Muscle layer of colon (tissue), 2 donors: Measurements from ENCODE around the gene CLDN17.

ENCODE experiments used
- H3K27ac ChIP-seq: one replicate; pipeline ENCODE4 v1.7.0; 2013; ENCODE audit warnings: low read depth, mild to moderate bottlenecking, low read length, moderate library complexity
- H3K27me3 ChIP-seq, 2 donors: one replicate each; pipeline ENCODE4 v1.7.0; 2013; ENCODE audit warnings: low read length in 2 of 2, mild to moderate bottlenecking in 2 of 2; ENCODE audit not compliant: insufficient read depth in 2 of 2, control insufficient read depth in 1 of 2
- H3K36me3 ChIP-seq: one replicate; pipeline ENCODE4 v1.7.0; 2013; ENCODE audit warnings: mild to moderate bottlenecking, low read length; ENCODE audit not compliant: insufficient read depth
- H3K4me1 ChIP-seq: one replicate; pipeline ENCODE4 v1.7.0; 2013; ENCODE audit warnings: mild to moderate bottlenecking, low read length; ENCODE audit not compliant: insufficient read depth
- H3K4me3 ChIP-seq, 2 donors: one replicate each; pipeline ENCODE4 v1.7.0; 2013; ENCODE audit warnings: low read length in 2 of 2, low read depth in 1 of 2, mild to moderate bottlenecking in 1 of 2, moderate library complexity in 1 of 2
- H3K9ac ChIP-seq: one replicate; pipeline ENCODE4 v1.7.0; 2013; ENCODE audit warnings: low read length
- H3K9me3 ChIP-seq: one replicate; pipeline ENCODE4 v1.7.0; 2013; ENCODE audit warnings: mild to moderate bottlenecking, low read length
- donor health status: abdominal sarcoma.
- donor health status: Adenocarcinoma of cecum.

CLDN17 gene

DNA sequence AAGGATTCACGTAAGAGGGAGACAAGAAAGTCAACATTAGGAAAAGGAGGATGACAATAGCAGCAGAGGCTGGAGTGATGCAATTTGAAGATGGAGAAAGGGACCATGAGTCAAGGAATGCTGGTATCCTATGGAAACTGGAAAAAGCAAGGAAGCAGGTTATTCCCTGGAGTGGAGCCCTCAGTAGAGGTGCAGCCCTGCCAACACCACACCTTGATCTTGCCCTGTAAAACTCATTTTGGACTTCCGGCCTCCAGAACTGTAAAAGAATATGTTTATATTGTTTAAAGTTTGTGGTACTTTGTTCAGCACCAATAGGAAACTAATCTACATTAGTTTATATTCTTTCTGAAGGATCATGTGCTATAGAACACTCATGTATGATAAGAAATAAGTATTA, 19.6 kb upstream of the CLDN17 start:
- no peaks in the 10 kb centered on the region for H3K4me1 ChIP-seq
- no peaks in the 10 kb centered on the region for H3K9me3 ChIP-seq
- no peak overlapping the region for H3K9ac ChIP-seq
- H3K36me3 ChIP-seq: no peaks in the 10 kb centered on the region
- H3K27me3 ChIP-seq: no peaks in the 10 kb centered on the region
- H3K4me3 ChIP-seq: no peak overlapping the region
- no peak overlapping the region for H3K27ac ChIP-seq

DNA sequence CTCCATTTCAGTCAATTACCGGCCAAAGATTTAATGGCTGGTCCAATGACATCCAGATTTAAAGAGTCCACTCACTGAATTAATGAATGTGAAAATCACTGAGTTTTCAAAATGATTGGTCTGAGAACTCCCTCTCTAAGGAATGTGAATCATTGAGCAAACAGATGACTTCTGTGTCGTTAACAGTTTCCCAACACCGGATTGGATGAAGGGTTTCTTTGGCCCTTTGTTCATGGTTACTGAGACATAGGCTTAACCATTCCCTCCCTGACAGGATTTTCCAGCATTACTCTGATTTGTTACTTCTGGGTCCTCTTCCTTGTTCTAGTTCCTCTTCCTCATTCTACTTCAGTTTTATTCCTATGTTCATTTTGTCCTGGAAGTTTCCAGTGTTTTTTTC, 1.5 kb upstream of the CLDN17 start:
- H3K4me3 ChIP-seq: no peak overlapping the region
- no peaks in the 10 kb centered on the region for H3K4me1 ChIP-seq
- H3K9me3 ChIP-seq: no peaks in the 10 kb centered on the region
- H3K9ac ChIP-seq: no peak overlapping the region
- no peak overlapping the region for H3K27ac ChIP-seq
- H3K36me3 ChIP-seq: no peaks in the 10 kb centered on the region
- no peaks in the 10 kb centered on the region for H3K27me3 ChIP-seq

DNA sequence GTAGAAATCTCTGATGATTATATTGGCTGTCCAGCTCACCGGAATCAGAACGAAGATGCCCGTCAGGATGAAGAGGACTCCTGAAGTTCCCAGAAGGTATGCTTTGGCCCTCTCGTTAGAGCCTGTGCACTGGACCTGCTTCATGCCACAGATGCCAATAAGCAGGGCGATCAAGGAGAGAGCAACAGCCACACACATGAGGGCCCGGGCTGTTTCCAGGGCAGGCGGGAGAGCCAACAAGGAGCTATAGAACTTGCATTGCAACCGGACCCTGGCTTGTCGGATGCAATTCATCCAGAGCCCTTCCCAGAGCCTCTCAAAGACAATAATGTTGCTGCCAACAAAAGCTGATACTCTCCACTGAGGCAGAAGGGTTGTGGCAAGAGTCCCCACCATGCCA, 434 bp downstream of the CLDN17 start:
- Histone ChIP-seq H3K4me1 (no peaks in the 10 kb centered on the region), H3K9ac (no peak overlapping the region), H3K9me3 (no peaks in the 10 kb centered on the region), H3K27me3 (no peaks in the 10 kb centered on the region), H3K27ac (no peak overlapping the region), H3K36me3 (no peaks in the 10 kb centered on the region), H3K4me3 (no peak overlapping the region)

DNA sequence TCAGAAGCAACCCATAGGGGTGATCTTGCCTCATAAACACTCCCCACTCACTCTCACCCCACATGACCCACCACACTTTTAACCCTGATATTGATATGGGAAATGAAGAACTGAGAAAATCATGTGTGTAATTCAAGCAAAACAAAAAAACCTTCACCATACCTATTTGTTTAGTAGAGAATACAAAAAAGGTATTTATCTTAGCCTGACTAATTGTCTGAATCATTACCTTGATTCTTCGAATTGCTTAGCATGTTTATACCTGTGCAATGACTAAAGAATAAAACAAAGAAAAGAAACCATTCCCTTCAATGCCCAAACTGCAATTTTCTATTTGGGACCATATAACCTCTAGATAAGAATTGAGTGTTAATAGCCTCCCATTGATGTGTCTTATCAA, 1.8 kb downstream of the CLDN17 start:
- Histone ChIP-seq H3K4me3 (no peak overlapping the region), H3K27ac (no peak overlapping the region), H3K9ac (no peak overlapping the region), H3K36me3 (no peaks in the 10 kb centered on the region), H3K27me3 (no peaks in the 10 kb centered on the region), H3K9me3 (no peaks in the 10 kb centered on the region), H3K4me1 (no peaks in the 10 kb centered on the region)

DNA sequence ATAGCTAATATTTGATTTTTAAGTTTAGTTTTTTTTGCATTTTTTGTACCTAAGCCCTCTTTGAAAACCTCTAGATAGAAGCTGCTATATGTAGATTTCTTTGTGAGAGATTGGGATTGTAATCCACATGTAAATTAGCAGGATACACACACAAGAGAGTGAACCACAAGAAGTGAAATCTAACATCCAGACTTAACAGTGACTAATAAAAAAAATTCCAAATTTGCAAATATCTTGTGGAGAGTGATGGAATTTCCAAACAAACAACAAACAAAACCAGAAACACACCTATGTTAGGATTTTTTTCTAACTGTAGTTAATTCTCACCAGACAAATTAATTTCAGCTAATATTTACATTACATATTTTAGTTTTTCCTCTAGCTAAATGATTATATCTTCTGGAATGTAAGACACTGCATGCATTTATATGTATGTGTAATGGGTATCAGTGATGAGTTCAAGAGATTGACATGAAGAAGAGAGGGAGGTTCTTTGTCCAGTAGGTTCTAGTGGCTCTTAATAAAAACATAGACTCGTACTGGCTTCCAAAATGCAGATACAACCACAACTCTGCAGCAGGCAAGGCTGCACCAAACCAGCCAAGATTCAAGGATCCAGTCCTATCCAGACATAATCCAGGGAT, 12.8 kb downstream of the CLDN17 start:
- H3K9me3 ChIP-seq: no peaks in the 10 kb centered on the region
- H3K4me3 ChIP-seq: no peak overlapping the region
- no peaks in the 10 kb centered on the region for H3K4me1 ChIP-seq
- no peak overlapping the region for H3K27ac ChIP-seq
- no peaks in the 10 kb centered on the region for H3K27me3 ChIP-seq
- no peaks in the 10 kb centered on the region for H3K36me3 ChIP-seq
- no peak overlapping the region for H3K9ac ChIP-seq

DNA sequence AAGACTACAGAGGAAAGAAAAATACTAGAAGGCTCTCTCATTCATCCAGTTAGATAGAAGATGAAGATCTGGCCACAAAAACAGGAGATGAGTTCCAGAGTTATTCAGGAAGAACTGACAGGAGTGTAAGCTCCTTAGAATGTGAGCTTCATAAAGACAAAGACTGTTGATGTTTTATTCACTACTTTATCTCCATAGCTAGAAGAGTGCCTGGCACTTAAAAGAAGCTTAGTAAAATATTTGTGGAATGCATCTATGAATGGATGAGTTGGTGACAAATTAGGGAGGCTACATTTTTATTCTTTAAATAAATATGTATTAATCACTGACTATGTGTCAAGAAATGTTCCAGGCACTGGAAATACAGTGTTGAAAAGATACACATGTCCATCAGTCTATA, 13.8 kb downstream of the CLDN17 start:
- Histone ChIP-seq H3K9ac (no peak overlapping the region), H3K4me3 (no peak overlapping the region), H3K36me3 (no peaks in the 10 kb centered on the region), H3K4me1 (no peaks in the 10 kb centered on the region), H3K9me3 (no peaks in the 10 kb centered on the region), H3K27me3 (no peaks in the 10 kb centered on the region), H3K27ac (no peak overlapping the region)

DNA sequence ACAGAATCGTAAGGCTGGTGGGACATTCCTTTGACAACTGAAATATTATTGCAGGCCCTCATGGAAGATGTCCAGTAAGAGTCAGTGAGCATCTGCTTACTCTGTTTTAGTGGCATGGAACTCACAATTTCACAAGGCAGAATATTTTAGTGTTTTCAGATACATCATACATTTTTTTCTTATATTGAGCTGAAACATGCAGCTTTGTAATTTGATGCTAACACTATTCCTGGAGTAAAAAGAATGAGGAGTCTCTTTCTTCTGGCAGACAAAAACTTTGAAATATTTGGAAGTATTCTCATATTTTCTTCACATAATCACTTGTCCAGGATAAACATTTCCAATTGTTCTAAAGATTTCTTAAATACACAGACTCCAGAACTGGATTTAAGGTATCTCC, 17.7 kb downstream of the CLDN17 start:
- H3K27ac ChIP-seq: no peak overlapping the region
- H3K36me3 ChIP-seq: no peaks in the 10 kb centered on the region
- no peaks in the 10 kb centered on the region for H3K27me3 ChIP-seq
- H3K4me1 ChIP-seq: no peaks in the 10 kb centered on the region
- H3K9ac ChIP-seq: no peak overlapping the region
- no peaks in the 10 kb centered on the region for H3K9me3 ChIP-seq
- no peak overlapping the region for H3K4me3 ChIP-seq

DNA sequence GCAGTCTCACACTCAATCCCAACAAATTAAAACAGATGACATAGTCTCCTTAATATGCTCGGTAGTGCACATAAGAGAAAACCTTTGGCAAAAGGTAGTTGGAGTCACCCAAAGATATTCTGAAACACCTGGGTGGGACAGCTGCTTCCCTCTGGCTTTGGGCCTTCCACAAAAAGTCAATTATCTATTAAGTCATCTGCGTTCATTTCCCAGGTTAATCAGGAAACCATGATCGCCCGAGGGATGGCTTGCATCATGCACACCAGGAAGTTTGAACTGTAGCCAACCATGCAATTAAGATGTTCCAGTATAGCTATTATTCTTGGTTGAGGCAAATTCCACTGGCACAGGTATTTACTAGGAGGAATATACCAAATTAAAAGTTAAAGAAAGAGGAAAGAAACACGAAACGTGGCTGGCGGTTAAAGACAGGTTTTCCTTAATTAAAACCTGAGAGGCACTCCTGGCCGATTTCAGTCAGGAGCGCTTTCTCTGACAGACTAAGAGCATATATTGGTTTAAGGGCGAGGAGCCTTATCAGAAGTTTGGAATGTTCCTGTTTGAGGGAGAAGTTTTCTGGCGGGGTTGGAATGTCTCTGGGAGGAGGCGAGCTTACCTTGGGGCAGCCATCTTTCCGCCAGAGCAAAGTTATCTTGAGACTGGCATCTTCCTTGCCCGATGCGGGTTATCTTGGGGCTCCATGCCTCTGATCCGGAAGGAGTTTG, 19.9 kb downstream of the CLDN17 start:
- Histone ChIP-seq H3K4me3 (no peak overlapping the region), H3K9me3 (no peaks in the 10 kb centered on the region), H3K27ac (no peak overlapping the region)

DNA sequence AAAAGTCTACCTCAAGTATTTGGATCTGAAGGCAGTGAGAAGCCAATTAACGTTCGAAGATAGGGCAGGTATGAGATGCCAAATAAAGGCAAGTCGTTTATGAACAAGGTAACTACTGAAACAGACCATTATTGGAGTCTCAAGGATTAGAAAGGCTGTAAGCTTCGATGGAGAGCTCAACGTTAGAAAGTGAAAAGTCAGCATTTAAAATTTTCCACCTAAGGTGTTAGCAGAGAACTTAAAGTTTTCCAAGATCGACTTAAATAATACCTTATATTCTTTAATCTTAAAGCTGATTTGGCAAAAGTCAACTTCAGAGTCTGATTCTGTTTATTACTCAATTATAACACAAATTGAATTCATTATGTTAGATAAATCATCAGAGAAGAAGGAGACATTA, 28.1 kb downstream of the CLDN17 start:
- Histone ChIP-seq H3K36me3 (no peaks in the 10 kb centered on the region), H3K4me3 (no peak overlapping the region), H3K9ac (no peak overlapping the region), H3K27me3 (no peaks in the 10 kb centered on the region), H3K27ac (no peak overlapping the region), H3K4me1 (no peaks in the 10 kb centered on the region), H3K9me3 (no peaks in the 10 kb centered on the region)

More for the DNA sequence above, 19.9 kb downstream of the CLDN17 start:
- no peaks in the 10 kb centered on the region for H3K27me3 ChIP-seq
- H3K9ac ChIP-seq: no peak overlapping the region
- no peaks in the 10 kb centered on the region for H3K4me1 ChIP-seq
- H3K36me3 ChIP-seq: no peaks in the 10 kb centered on the region

DNA sequence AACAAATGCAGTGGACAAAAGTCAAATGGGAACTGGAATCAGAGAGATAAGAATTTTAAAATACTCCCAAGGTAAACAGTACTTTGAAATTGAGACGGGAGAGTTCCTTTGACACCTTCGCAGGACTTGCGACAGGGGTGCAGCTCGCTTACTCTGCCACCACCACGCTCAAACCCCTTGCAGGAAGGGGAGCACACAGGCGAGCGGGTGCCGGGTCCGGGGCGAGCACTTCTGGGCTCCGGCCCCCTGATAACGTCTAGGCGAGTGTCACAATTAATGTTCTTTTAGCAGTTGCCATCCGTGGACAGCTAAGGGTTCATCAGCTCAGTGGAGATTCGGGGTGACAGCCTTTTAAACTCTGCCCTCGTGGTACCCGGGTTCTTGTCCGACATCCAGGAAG, 37.4 kb downstream of the CLDN17 start:
- Histone ChIP-seq H3K9ac (no peak overlapping the region), H3K4me3 (no peak overlapping the region), H3K9me3 (no peaks in the 10 kb centered on the region), H3K36me3 (no peaks in the 10 kb centered on the region), H3K27me3 (no peaks in the 10 kb centered on the region), H3K4me1 (no peaks in the 10 kb centered on the region), H3K27ac (no peak overlapping the region)

DNA sequence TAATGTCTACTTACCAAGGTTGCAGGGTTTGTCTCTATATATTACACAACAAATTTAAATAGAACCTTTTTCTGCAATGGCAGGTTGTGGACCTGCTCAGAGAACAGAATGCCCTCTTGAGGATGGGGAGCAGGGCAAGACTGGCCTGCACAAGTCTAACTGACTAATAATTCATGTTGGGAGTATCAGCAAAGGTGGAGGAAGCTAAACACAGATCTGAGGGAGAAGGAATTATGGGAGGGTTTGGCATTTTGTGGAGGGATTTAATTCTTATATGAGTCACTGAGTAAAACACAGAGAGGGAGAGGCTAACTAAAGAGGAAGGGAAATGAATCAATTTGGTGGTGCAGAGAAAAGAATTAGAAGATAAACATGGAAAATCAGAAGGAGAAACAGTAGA, 40.0 kb downstream of the CLDN17 start:
- Histone ChIP-seq H3K4me1 (no peaks in the 10 kb centered on the region), H3K9me3 (no peaks in the 10 kb centered on the region), H3K27ac (no peak overlapping the region), H3K27me3 (no peaks in the 10 kb centered on the region), H3K4me3 (no peak overlapping the region), H3K9ac (no peak overlapping the region), H3K36me3 (no peaks in the 10 kb centered on the region)

DNA sequence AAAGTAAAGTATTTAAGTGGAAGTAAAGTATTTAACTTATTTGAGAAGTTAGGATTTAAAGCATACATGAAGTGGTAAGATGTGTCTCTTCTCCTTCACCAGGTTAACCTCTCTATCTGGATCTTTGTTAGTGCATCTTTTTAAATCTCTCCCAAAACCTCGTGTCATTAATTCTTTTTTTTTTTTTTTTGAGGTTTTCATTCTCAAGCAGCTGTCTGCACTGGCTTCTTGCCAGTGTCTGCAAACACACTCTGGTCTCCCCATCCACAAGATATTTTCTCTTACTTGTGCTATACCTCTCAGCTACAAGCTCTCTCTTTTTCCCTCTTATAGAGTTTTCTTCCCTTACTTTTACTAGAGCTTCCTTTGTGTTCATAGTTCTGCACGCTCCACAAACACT, 49.0 kb downstream of the CLDN17 start:
- H3K27ac ChIP-seq: no peak overlapping the region
- no peaks in the 10 kb centered on the region for H3K9me3 ChIP-seq
- H3K27me3 ChIP-seq: no peaks in the 10 kb centered on the region
- H3K4me3 ChIP-seq: no peak overlapping the region
- no peak overlapping the region for H3K9ac ChIP-seq
- no peaks in the 10 kb centered on the region for H3K4me1 ChIP-seq
- H3K36me3 ChIP-seq: no peaks in the 10 kb centered on the region
